ENCODE results near the gene ARHGEF1. TPM values are rescaled to one million over a fixed set of nuclear protein-coding genes. Genes with fewer than 3 reads are reported as not detected.
A peak's percentile ranks its signal among the peaks of the same experiment; 100 is the strongest.
"Not testable (repeated sequence)": the region's sequence is repeated elsewhere in the genome, so short reads cannot be mapped to it uniquely, and the experiment has no call there.

ARHGEF1 gene
- total RNA-seq, 1 donor from 2014 or later, result 353 TPM

DNA sequence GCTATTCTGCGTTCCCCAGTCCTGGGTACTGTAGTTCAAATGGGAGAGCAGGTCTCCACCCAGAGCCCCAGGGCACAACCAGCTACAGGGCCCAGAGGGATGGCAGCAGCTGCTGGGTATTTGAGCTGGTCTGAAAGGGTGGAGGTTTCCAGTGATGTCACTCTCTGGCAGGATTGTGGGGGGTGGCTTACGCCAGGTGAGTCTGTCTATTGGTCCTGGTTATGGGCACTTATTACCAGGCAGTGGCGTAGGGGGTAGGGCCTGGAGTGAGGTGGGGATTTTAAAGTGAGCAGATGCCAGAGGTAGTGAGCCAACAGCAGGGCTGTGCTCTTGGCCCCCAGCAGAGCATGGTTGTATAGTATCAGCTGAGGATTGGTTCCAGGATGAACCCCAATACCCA lies 16.7 kb upstream of the ARHGEF1 start:
- no peaks in the 10 kb centered on the region for H3K27me3 Mint-ChIP-seq (ENCODE audit: low read depth)
- H3K36me3 Mint-ChIP-seq (ENCODE audit: low read depth), result peaks cover 82% of the 10 kb centered on the region
- no peak for DNase-seq (ENCODE audit: low spot score)
- H3K4me3 Mint-ChIP-seq (ENCODE audit: low read depth), result peak overlapping the region; percentile 15
- peak overlapping the region; percentile 16 for H3K27ac Mint-ChIP-seq
- H3K4me1 Mint-ChIP-seq (ENCODE audit: low read depth), result peaks cover 67% of the 10 kb centered on the region
- H3K9me3 Mint-ChIP-seq, result no peaks in the 10 kb centered on the region
- intact Hi-C loops (cut with micrococcal nuclease), result no loop called here

- peaks cover 79% of the 10 kb centered on the region for H3K36me3 Mint-ChIP-seq (ENCODE audit: low read depth)
- intact Hi-C loops (cut with micrococcal nuclease), result no loop called here
- peak overlapping the region; percentile 77 for H3K27ac Mint-ChIP-seq
- no peak for DNase-seq (ENCODE audit: low spot score)
- H3K27me3 Mint-ChIP-seq (ENCODE audit: low read depth), result no peaks in the 10 kb centered on the region
- peak overlapping the region; percentile 13 for H3K4me3 Mint-ChIP-seq (ENCODE audit: low read depth)
- no peaks in the 10 kb centered on the region for H3K9me3 Mint-ChIP-seq
- H3K4me1 Mint-ChIP-seq (ENCODE audit: low read depth), result peaks cover 65% of the 10 kb centered on the region
Measured at GRCh38 chr19:41868120-41868988, 14.6 kb upstream of the ARHGEF1 start.

DNA sequence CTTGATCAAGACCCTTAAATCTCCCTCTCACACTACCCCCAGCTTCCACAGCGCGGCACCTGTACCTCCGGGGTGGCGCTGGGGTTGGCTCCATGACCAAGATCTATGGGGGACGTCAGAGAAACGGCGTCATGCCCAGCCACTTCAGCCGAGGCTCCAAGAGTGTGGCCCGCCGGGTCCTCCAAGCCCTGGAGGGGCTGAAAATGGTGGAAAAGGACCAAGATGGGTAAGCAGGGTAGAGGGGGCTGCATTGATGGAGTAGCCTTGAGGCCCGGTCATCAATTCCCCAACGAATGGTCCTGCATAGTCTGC lies 14.0 kb upstream of the ARHGEF1 start:
- intact Hi-C loops (cut with micrococcal nuclease), result no loop called here
- Mint-ChIP-seq H3K4me3 (ENCODE audit: low read depth) (no peak overlapping the region), H3K27ac (peak overlapping the region; percentile 53), H3K9me3 (no peaks in the 10 kb centered on the region), H3K27me3 (ENCODE audit: low read depth) (no peaks in the 10 kb centered on the region), H3K36me3 (ENCODE audit: low read depth) (peaks cover 73% of the 10 kb centered on the region), H3K4me1 (ENCODE audit: low read depth) (peaks cover 62% of the 10 kb centered on the region)
- DNase-seq (ENCODE audit: low spot score), result no peak

DNA sequence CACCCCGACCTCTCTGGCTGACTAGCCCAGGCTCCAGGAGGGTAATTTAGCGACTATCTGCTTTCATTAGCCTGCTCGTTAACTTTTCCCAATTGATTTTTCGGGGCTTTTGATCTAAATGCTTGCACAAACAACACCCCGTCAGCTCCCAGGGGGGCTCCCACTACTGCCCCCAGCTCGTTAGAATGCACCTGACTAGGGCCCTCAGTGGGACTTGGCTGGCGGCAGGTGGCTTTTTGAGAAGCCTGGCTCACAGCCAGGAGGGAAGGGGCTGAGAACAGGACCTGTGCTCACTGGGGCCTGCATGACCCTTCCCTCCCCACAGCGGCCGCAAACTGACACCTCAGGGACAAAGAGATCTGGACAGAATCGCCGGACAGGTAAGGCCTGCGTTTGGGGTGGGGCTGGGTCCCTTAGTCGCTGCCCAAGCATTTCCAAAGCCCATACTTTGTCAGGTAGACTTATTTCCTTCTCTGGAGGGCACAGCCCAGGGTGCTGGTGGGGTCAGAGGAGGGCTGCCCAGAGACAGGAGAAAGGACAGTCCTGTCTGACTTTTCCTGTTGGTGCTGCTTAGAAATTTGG lies 13.5 kb upstream of the ARHGEF1 start:
- no peak for DNase-seq (ENCODE audit: low spot score)
- intact Hi-C loops (cut with micrococcal nuclease), result no loop called here
- no peaks in the 10 kb centered on the region for H3K9me3 Mint-ChIP-seq
- peak overlapping the region; percentile 57 for H3K27ac Mint-ChIP-seq
- H3K27me3 Mint-ChIP-seq (ENCODE audit: low read depth), result no peaks in the 10 kb centered on the region
- H3K4me3 Mint-ChIP-seq (ENCODE audit: low read depth), result no peak overlapping the region
- H3K4me1 Mint-ChIP-seq (ENCODE audit: low read depth), result peaks cover 59% of the 10 kb centered on the region
- peaks cover 68% of the 10 kb centered on the region for H3K36me3 Mint-ChIP-seq (ENCODE audit: low read depth)

GRCh38 chr19:41870401-41870873 lies 12.5 kb upstream of the ARHGEF1 start:
- intact Hi-C loops (cut with micrococcal nuclease), result loop anchor here (2.0 kb wide), 2 partner anchors 64 to 74 kb away; no protein-coding TSS in a partner anchor
- peak overlapping the region; percentile 67 for H3K27ac Mint-ChIP-seq
- H3K27me3 Mint-ChIP-seq (ENCODE audit: low read depth), result no peaks in the 10 kb centered on the region
- H3K9me3 Mint-ChIP-seq, result no peaks in the 10 kb centered on the region
- H3K4me3 Mint-ChIP-seq (ENCODE audit: low read depth), result no peak overlapping the region
- no peak for DNase-seq (ENCODE audit: low spot score)
- peaks cover 60% of the 10 kb centered on the region for H3K36me3 Mint-ChIP-seq (ENCODE audit: low read depth)
- H3K4me1 Mint-ChIP-seq (ENCODE audit: low read depth), result peaks cover 54% of the 10 kb centered on the region

DNA sequence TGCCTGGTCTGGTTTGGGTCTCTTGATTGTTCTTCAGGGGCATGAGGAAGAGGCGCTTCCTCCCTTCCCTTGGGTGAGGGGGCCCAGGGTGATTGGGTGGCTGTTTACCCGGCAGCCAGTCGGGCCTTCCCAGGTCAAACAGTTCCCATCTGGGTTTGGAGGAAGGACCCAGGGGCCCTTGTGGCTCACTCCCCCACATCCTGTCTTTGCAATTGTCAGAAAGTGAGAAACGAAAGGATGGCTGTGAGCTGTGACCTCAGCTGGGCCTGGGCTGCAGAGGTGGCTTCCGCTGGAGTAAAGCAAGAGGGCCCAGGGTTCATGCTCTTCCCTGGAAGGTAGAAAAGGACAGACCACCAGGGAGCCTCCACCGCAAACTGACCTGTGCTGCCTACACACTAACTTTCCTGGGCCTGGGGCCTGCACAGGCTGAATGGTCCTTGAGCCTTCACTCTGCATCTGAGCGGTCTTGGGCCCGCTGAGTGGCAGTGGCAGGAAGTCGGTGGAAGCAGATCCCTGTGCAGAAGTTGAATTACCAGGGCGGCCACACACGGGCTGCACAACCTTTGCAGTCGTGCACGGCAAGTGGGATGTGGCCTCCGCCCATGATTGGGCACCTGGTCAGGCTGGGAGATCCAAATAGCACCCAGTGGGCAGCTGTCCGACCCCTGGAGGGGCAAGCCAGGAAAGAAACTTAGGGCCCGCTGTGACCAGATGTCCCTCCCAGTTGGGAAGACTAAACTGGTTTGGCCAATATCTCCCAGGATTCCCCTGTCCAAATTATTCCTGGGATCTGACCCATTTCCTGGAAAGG lies 11.2 kb upstream of the ARHGEF1 start:
- intact Hi-C loops (cut with micrococcal nuclease), result loop anchor here (1.0 to 2.0 kb wide), 4 partner anchors 11 to 73 kb away; partner anchors contain the start of gene RPS19
- Mint-ChIP-seq H3K9me3 (no peaks in the 10 kb centered on the region), H3K27me3 (ENCODE audit: low read depth) (no peaks in the 10 kb centered on the region), H3K4me1 (ENCODE audit: low read depth) (peaks cover 61% of the 10 kb centered on the region), H3K27ac (peak overlapping the region; percentile 92), H3K4me3 (ENCODE audit: low read depth) (peak overlapping the region; percentile 66), H3K36me3 (ENCODE audit: low read depth) (peaks cover 50% of the 10 kb centered on the region)
- peak; percentile 74 for DNase-seq (ENCODE audit: low spot score)

- peak overlapping the region; percentile 69 for H3K27ac Mint-ChIP-seq
- peaks cover 65% of the 10 kb centered on the region for H3K4me1 Mint-ChIP-seq (ENCODE audit: low read depth)
- H3K9me3 Mint-ChIP-seq, result no peaks in the 10 kb centered on the region
- intact Hi-C loops (cut with micrococcal nuclease), result no loop called here
- H3K27me3 Mint-ChIP-seq (ENCODE audit: low read depth), result no peaks in the 10 kb centered on the region
- peaks cover 50% of the 10 kb centered on the region for H3K36me3 Mint-ChIP-seq (ENCODE audit: low read depth)
- no peak for DNase-seq (ENCODE audit: low spot score)
- peak overlapping the region; percentile 2 for H3K4me3 Mint-ChIP-seq (ENCODE audit: low read depth)
Measured at GRCh38 chr19:41872384-41872774, 10.6 kb upstream of the ARHGEF1 start.

DNA sequence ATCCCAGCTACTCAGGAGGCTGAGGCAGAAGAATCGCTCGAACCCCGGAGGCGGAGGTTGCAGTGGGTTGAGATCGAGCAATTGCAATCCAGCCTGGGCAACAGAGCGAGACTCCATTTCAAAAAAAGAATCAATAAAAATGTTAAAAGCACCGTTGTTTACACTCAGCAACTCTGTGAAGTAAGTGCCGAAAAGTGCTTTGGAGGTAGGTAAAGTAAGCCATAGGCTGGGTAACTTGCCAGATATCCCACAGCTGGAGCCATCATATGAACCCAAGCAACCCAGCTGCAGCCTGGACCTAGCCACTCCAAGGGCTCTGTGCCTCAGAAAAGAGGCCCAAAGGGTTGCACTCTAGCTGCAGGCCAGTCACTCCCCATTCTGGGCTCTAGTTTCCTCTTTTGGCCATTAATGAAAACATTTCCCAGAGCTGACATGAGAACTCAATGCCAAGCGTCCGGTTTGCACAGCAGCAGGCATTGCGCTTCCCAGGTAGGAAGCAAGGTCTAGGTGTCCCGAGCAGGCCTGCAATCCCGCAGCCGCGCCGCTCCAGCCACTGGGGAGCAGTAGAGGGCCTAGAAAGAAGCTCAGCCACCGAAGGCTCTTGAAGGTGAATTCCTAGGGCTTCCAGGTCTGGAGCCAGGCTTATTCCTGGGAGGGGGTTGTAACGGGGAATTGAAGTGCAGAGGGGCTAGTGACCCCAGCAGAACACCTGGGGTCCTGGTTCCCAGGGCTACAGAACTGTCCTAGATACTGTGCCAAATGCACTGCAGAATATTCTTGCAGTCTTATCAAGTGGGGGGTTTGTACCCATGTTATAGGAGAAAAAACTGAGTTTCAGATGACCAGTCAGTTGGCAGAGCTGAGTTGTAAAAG lies 10.0 kb upstream of the ARHGEF1 start:
- H3K9me3 Mint-ChIP-seq, result no peaks in the 10 kb centered on the region
- DNase-seq (ENCODE audit: low spot score), result peak; percentile 56
- H3K4me1 Mint-ChIP-seq (ENCODE audit: low read depth), result peaks cover 68% of the 10 kb centered on the region
- no peaks in the 10 kb centered on the region for H3K27me3 Mint-ChIP-seq (ENCODE audit: low read depth)
- peaks cover 45% of the 10 kb centered on the region for H3K36me3 Mint-ChIP-seq (ENCODE audit: low read depth)
- intact Hi-C loops (cut with micrococcal nuclease), result loop anchor here (1.0 kb wide), 1 partner anchor 78 kb away; no protein-coding TSS in a partner anchor
- peak overlapping the region; percentile 21 for H3K4me3 Mint-ChIP-seq (ENCODE audit: low read depth)
- peak overlapping the region; percentile 72 for H3K27ac Mint-ChIP-seq

- peak overlapping the region; percentile 91 for H3K27ac Mint-ChIP-seq
- peak overlapping the region; percentile 30 for H3K4me3 Mint-ChIP-seq (ENCODE audit: low read depth)
- H3K9me3 Mint-ChIP-seq; DNase-seq (ENCODE audit: low spot score); H3K27me3 Mint-ChIP-seq (ENCODE audit: low read depth): not testable (repeated sequence)
- peaks cover 51% of the 10 kb centered on the region for H3K4me1 Mint-ChIP-seq (ENCODE audit: low read depth)
- intact Hi-C loops (cut with micrococcal nuclease), result loop anchor here (1.0 kb wide), 1 partner anchor 8 kb away; no protein-coding TSS in a partner anchor
- H3K36me3 Mint-ChIP-seq (ENCODE audit: low read depth), result peaks cover 21% of the 10 kb centered on the region
Measured at GRCh38 chr19:41875973-41876372, 7.0 kb upstream of the ARHGEF1 start.

- Mint-ChIP-seq H3K27me3 (ENCODE audit: low read depth) (no peaks in the 10 kb centered on the region), H3K4me3 (ENCODE audit: low read depth) (no peak within 1 kb of the TSS), H3K4me1 (ENCODE audit: low read depth) (peaks cover 46% of the 10 kb centered on the region), H3K27ac (peak within 1 kb of the TSS; percentile 67), H3K9me3 (no peaks in the 10 kb centered on the region), H3K36me3 (ENCODE audit: low read depth) (peaks cover 11% of the 10 kb centered on the region)
- no peak for DNase-seq (ENCODE audit: low spot score)
- intact Hi-C loops (cut with micrococcal nuclease), result no loop called here
Measured at GRCh38 chr19:41876847-41877832, 5.8 kb upstream of the ARHGEF1 start, which contains the start of gene CD79A. TSS of gene CD79A (plus strand) at chr19:41877279. CDS start at chr19:41877305, 26 bp downstream.
